K562 (cell line): ENCODE results near the gene C22orf31. TPM values are rescaled to one million over a fixed set of nuclear protein-coding genes. Genes with fewer than 3 reads are reported as not detected.

Experiments
- ATAC-seq: fragments of 200-7000 bp; cut with Tn5 transposase; 3 replicates; pipeline ENCODE4 v1.9.1; 2020; ENCODE audit warnings: moderate library complexity
- BruUV-seq: library from RNA; stranded (reverse); fragments of 400-500 nt; replicated peaks from 2 replicates; lab custom pipeline; 2021; lab: Mats Ljungman, UMichigan
- CTCF ChIA-PET: fragments of 300-600 bp; formaldehyde crosslinking; extraction: SDS; loops from one replicate; lab custom pipeline; 2021; ENCODE audit warnings: low intra/inter-chr PET ratio; lab: Yijun Ruan, JAX
- POLR2A ChIA-PET: fragments of 300-600, 350-650 bp; sonication (Branson Sonifier 250); formaldehyde crosslinking; extraction: SDS; loops from one replicate; lab custom pipeline; 2021; ENCODE audit warnings: antibody characterized with exemption, inconsistent platforms; lab: Yijun Ruan, JAX
- DNase-seq, 4 experiments: peaks; one replicate each; pipeline versions ENCODE4 v3.0.0 to v3.0.0-alpha.2; 2011 to 2018; ENCODE audit warnings: low spot score in 3 of 4, mixed read lengths in 3 of 4; ENCODE audit errors: extremely low read depth in 1 of 4
- FAIRE-seq: peaks from 2 replicates; lab custom pipeline; 2011; peaks lifted over from hg19 to GRCh38; lab: Jason Lieb, UNC
- H2AFZ ChIP-seq: 2 replicates; pipeline ENCODE4 v1.6.0; 2011; ENCODE audit warnings: low read depth, low read length, control low read depth, inconsistent platforms
- H3K27ac ChIP-seq: fragments of 200-600 bp; 3 replicates; pipeline ENCODE4 v1.8.0; 2011; ENCODE audit warnings: low read depth, mild to moderate bottlenecking, control low read depth, inconsistent platforms, low read length, moderate library complexity, mixed read lengths; ENCODE audit errors: extremely low read depth
- H3K27me3 ChIP-seq, 2 experiments: fragments of 300-600 bp in 1 of 2; 2 replicates in 1 of 2; 3 replicates in 1 of 2; pipeline versions ENCODE4 v1.6.0 to v1.8.0; 2011; ENCODE audit warnings: inconsistent platforms in 2 of 2, low read length in 2 of 2, mild to moderate bottlenecking in 1 of 2, mixed read lengths in 1 of 2, moderate library complexity in 1 of 2; ENCODE audit not compliant: control insufficient read depth in 2 of 2, insufficient read depth in 2 of 2
- H3K36me3 ChIP-seq: fragments of 300-600 bp; 3 replicates; pipeline ENCODE4 v1.8.0; 2011; ENCODE audit warnings: mild to moderate bottlenecking, low read length, inconsistent platforms; ENCODE audit not compliant: control insufficient read depth, insufficient read depth
- H3K4me1 ChIP-seq, 2 experiments: fragments of 200-600 bp in 1 of 2; replicated peaks in 1 of 2; 2 replicates in 1 of 2; 3 replicates in 1 of 2; pipeline versions ENCODE4 v1.5.1 to v1.8.0; 2011; ENCODE audit warnings: inconsistent platforms in 2 of 2, low read length in 2 of 2, mild to moderate bottlenecking in 1 of 2, mixed read lengths in 1 of 2, moderate library complexity in 1 of 2; ENCODE audit not compliant: control insufficient read depth in 2 of 2, insufficient read depth in 2 of 2
- H3K4me2 ChIP-seq: 2 replicates; pipeline ENCODE4 v1.6.1; 2011; ENCODE audit warnings: low read length, control low read depth, inconsistent platforms, mixed read lengths; ENCODE audit not compliant: insufficient read depth
- H3K4me3 ChIP-seq: fragments of 200-600 bp; sonication (generic), shearing (Covaris generic); 2 replicates; pipeline ENCODE4 v1.5.1; 2016; ENCODE audit warnings: control low read depth, inconsistent platforms
- H3K79me2 ChIP-seq: fragments of 200-600 bp; 3 replicates; pipeline ENCODE4 v1.8.0; 2011; ENCODE audit warnings: low read length, inconsistent platforms; ENCODE audit not compliant: control insufficient read depth, insufficient read depth
- H3K9ac ChIP-seq, 2 experiments: 2 replicates each; pipeline versions ENCODE4 v1.6.0 to v1.6.1; 2011; ENCODE audit warnings: low read depth in 2 of 2, low read length in 2 of 2, control low read depth in 1 of 2, inconsistent platforms in 1 of 2, mild to moderate bottlenecking in 1 of 2, mixed read lengths in 1 of 2; ENCODE audit not compliant: insufficient read depth in 1 of 2
- H3K9me1 ChIP-seq: one replicate; pipeline ENCODE4 v1.6.0; 2011; ENCODE audit warnings: inconsistent platforms, mild to moderate bottlenecking, low read length, moderate library complexity; ENCODE audit not compliant: control insufficient read depth, insufficient read depth
- H3K9me3 ChIP-seq: replicated peaks from 2 replicates; pipeline ENCODE4 v1.5.1; 2011; ENCODE audit warnings: low read depth, low read length, inconsistent platforms; ENCODE audit not compliant: control insufficient read depth, insufficient read depth
- H4K20me1 ChIP-seq: replicated peaks from 2 replicates; pipeline ENCODE4 v1.6.1; 2011; ENCODE audit warnings: low read length, inconsistent platforms, mixed read lengths; ENCODE audit not compliant: control insufficient read depth, insufficient read depth
- C11orf30 ChIP-seq: fragments of 450-650 bp; IDR thresholded peaks from 2 replicates; pipeline ENCODE4 v1.6.1; 2016; ENCODE audit warnings: low read depth, mild to moderate bottlenecking
- MAFF ChIP-seq: IDR thresholded peaks from 2 replicates; pipeline ENCODE4 v1.6.1; 2012; ENCODE audit warnings: low read length, improper control_type of control experiment
- MAFG ChIP-seq: fragments of 450-650 bp; conservative IDR thresholded peaks from 2 replicates; pipeline ENCODE4 v1.6.1; 2016; ENCODE audit warnings: missing genetic modification characterization, missing compliant biosample characterization
- MAFK ChIP-seq: IDR thresholded peaks from 2 replicates; pipeline ENCODE4 v1.6.1; 2011; ENCODE audit warnings: low read length, improper control_type of control experiment
- ZNF316 ChIP-seq: fragments of 450-650 bp; IDR thresholded peaks from 2 replicates; pipeline ENCODE4 v1.6.1; 2016
- ZSCAN32 ChIP-seq: fragments of 450-650 bp; formaldehyde crosslinking; IDR thresholded peaks from 2 replicates; pipeline ENCODE4 v1.4.0; 2020; ENCODE audit warnings: mild to moderate bottlenecking, moderate library complexity
- WGBS: fragments of 100-300 bp; shearing (Covaris generic); methylation state at CpG from one replicate; pipeline ENCODE4 v1.1.6; 2016; ENCODE audit warnings: low coverage, mixed read lengths; ENCODE audit not compliant: insufficient coverage; ENCODE audit errors: missing lambda C conversion rate; 5-methylcytosine and 5-hydroxymethylcytosine counted together
- in situ Hi-C: fragments of 300-500 bp; cut with MboI; formaldehyde crosslinking; loops from 4 replicates; pipeline ENCODE4 v1.15.0; 2018; ENCODE audit warnings: inconsistent platforms, mixed read lengths
- intact Hi-C: fragments of 100-400 bp; cut with micrococcal nuclease; formaldehyde crosslinking; loops from 2 replicates; pipeline ENCODE4 v1.14.2; 2022
- polyA plus RNA-seq, 8 experiments: library from polyadenylated mRNA; depleted of rRNA in 4 of 8; stranded (reverse) in 5 of 8; unstranded in 3 of 8; fragments of >200 nt; fragmentation: Nextera tagmentation in 2 of 8; fragmentation: Illumina TruSeq in 1 of 8; extraction: Ambion mirVana in 2 of 8; extraction: Trizol in 1 of 8; gene quantifications; 2 replicates each; pipeline versions ENCODE4 v1.2.1 to v1.2.3, GENCODE V29; 2011 to 2014; ENCODE audit warnings: inconsistent platforms in 1 of 8, missing spikeins in 1 of 8
- total RNA-seq, 7 experiments: library from RNA; depleted of rRNA in 6 of 7; stranded (reverse); fragments of >200 nt in 6 of 7; fragmentation: Illumina TruSeq in 2 of 7; extraction: Trizol in 2 of 7; gene quantifications; 2 replicates each; pipeline versions ENCODE4 v1.2.1 to v1.2.3, GENCODE V29; 2011 to 2021; ENCODE audit warnings: low replicate concordance in 1 of 7

Gene C22orf31
- total and polyA plus RNA-seq, 9 of the 15 experiments (the other 6 are each of a cell fraction or from before 2014, with no cell fraction given), result not detected

DNA sequence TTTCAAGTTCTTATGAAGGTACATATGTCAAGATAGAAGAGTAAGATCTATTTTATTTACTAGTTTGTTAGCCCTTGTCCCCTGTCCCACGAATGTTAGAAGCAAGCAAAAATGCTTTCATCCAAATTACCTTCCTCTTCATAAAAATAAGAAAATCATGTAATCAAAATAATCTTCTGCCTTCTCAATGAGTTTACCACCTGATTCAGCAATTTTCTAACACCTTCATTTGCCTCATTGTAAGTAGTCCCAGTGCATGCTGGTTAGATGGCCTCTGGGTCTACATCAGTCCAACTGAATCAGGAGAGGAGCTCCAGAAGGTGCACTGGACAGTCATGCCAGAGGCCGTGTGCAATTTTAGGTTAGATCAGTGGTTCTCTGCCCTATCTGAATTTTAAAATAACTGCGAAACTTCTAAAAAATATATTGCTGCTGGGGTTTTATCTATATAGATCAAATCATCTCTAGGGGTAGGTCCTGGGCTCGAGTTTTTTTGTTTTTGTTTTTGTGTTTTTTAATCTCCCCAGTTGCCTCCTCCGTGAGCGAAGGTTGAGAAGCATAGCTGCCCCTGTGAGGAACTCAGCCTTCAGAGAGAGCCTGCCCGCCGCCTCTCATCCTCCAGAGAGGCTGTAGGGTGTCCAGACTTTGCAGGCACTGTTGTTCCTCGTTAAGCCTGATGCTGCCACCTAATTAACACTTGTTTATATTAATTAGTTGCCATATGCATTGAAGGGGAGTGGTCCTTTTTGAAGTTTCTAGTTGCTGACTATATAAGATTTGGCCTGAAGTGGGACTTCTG, 32.2 kb downstream of the C22orf31 start:
- DNase-seq, result no peak
- Histone ChIP-seq H3K4me2 (peak overlapping the region; percentile 72), H4K20me1 (no peaks in the 10 kb centered on the region), H3K9me1 (no peaks in the 10 kb centered on the region), H3K79me2 (no peaks in the 10 kb centered on the region; the same call in 1 of the 3 replicates), H3K27me3 (no peaks in the 10 kb centered on the region), H3K27ac (peak overlapping the region; percentile 89; the same call in 1 of the 3 replicates), H3K4me1 (peaks cover 25 to 37% of the 10 kb centered on the region in 2 experiments), H2AFZ (no peak overlapping the region), H3K4me3 (no peak overlapping the region), H3K36me3 (no peaks in the 10 kb centered on the region), H3K9me3 (no peaks in the 10 kb centered on the region), H3K9ac (0 out of 4 replicates have a peak overlapping the region, but pooled peaks of 1 of the 2 experiments have one; percentile 51)
- no TSS peak for BruUV-seq
- 38% methylated on average over 9 of the region's 9 CpGs for WGBS
- in situ Hi-C loops (no loop called here), intact Hi-C loops (no loop called here)
- ATAC-seq, result no peak
- ChIA-PET POLR2A (interaction anchor here (0.7 to 1.2 kb wide), 2 partner anchors 14 to 146 kb away, joined by 3 to 4 read pairs; partner anchors contain the start of gene ZNRF3), CTCF (no interaction called here)
- TF ChIP-seq ZSCAN32 (CRISPR knock-in tag) (no peak), MAFG (tag) (peak; percentile 75), ZNF316 (peak; percentile 93), C11orf30 (peak; percentile 85), MAFF (0 out of 2 replicates have a peak, but pooled peaks have one; percentile 52), MAFK (0 out of 2 replicates have a peak, but pooled peaks have one; percentile 44)
- no peak for FAIRE-seq
